GM19468 (cell line): ENCODE results near the gene SMTNL2.
"Not testable (repeated sequence)": the region's sequence is repeated elsewhere in the genome, so short reads cannot be mapped to it uniquely, and the experiment has no call there.

Source experiments
- ATAC-seq: cut with Tn5 transposase; IDR thresholded peaks from one replicate; pipeline ENCODE4 v1.9.1; 2021; ENCODE audit warnings: mild to moderate bottlenecking, moderate library complexity, moderate number of reproducible peaks; ENCODE audit not compliant: unreplicated experiment; ENCODE audit errors: extremely low read depth

SMTNL2 gene

GRCh38 chr17:4559139-4559791, 25.1 kb upstream of the SMTNL2 start:
- no peak for ATAC-seq

GRCh38 chr17:4559966-4560365, 24.4 kb upstream of the SMTNL2 start:
- ATAC-seq = no peak

- no peak for ATAC-seq
These were observed 23.9 kb upstream of the SMTNL2 start, which contains the start of gene GGT6 for GRCh38 chr17:4560421-4560820. TSS of gene GGT6 (minus strand) at chr17:4560577. CDS start at chr17:4560521, 56 bp downstream.

GRCh38 chr17:4560837-4561256, 23.5 kb upstream of the SMTNL2 start:
- ATAC-seq = no peak

GRCh38 chr17:4562015-4562969, 22.0 kb upstream of the SMTNL2 start:
- no peak for ATAC-seq

GRCh38 chr17:4565209-4566141, 18.9 kb upstream of the SMTNL2 start:
- ATAC-seq = no peak

GRCh38 chr17:4566785-4567184, 17.5 kb upstream of the SMTNL2 start:
- ATAC-seq = no peak

- ATAC-seq = no peak
These were observed 14.7 kb upstream of the SMTNL2 start for GRCh38 chr17:4569591-4569990.

GRCh38 chr17:4572131-4572530, 12.2 kb upstream of the SMTNL2 start:
- no peak for ATAC-seq

GRCh38 chr17:4573115-4573514, 11.2 kb upstream of the SMTNL2 start:
- no peak for ATAC-seq

- no peak for ATAC-seq
These were observed 10.7 kb upstream of the SMTNL2 start for GRCh38 chr17:4573669-4574068.

- ATAC-seq = no peak
These were observed 9.8 kb upstream of the SMTNL2 start for GRCh38 chr17:4574448-4575045.

- no peak for ATAC-seq
These were observed 8.2 kb upstream of the SMTNL2 start for GRCh38 chr17:4576161-4576558.

- no peak for ATAC-seq
These were observed 7.5 kb upstream of the SMTNL2 start for GRCh38 chr17:4576729-4577322.

- no peak for ATAC-seq
These were observed 6.8 kb upstream of the SMTNL2 start for GRCh38 chr17:4577386-4577993.

GRCh38 chr17:4578349-4578748, 6.0 kb upstream of the SMTNL2 start:
- ATAC-seq = not testable (repeated sequence)

GRCh38 chr17:4579678-4580077, 4.7 kb upstream of the SMTNL2 start:
- ATAC-seq = no peak

GRCh38 chr17:4580291-4580690, 4.0 kb upstream of the SMTNL2 start:
- ATAC-seq = no peak

GRCh38 chr17:4582101-4582501, 2.2 kb upstream of the SMTNL2 start:
- no peak for ATAC-seq
